NCI-H1417 (cell line): Measurements from ENCODE around the gene PTPRM.

Source experiments
- DNase-seq, 3 experiments: peaks; one replicate each; lab custom pipeline; 2025; lab: John Stamatoyannopoulos, UW

Gene PTPRM

DNA sequence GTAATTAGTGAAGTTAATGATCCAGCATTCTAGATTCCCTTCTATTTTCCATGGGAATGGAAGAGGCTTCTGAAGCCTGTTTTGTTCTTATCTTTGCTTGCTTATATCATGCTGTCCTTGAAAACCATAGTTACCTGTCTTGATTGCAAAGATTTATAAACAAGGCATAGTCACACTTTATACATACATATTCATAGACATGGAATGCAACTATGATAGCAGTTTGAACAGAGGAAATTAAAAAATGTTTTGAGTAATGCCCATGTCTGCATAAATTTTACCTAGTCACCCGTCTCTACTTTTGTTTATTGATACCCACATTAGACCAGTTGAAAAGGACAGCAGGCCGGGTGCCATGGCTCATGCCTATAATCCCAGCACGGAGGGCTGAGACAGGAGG, 289.0 kb downstream of the PTPRM start:
- DNase-seq: no peak

DNA sequence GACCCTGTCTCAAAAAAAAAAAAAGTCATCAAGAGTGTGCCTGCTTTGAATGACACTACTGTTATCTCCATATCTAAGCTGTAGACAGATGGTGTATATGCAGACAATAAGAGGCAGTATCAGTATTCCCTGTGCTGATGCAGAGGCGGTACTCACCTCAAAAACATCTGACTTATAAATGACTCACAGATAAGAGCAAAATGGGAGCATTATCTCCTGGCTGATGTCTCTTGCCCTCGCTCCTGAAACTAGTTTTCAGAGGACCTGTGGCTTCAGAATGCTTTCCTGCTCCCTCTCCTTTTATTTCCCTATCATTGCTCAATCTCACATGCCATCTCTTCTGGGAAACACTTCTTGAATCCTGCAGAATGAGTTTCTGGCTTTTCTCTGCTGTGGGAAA, 289.6 kb downstream of the PTPRM start:
- DNase-seq: no peak

DNA sequence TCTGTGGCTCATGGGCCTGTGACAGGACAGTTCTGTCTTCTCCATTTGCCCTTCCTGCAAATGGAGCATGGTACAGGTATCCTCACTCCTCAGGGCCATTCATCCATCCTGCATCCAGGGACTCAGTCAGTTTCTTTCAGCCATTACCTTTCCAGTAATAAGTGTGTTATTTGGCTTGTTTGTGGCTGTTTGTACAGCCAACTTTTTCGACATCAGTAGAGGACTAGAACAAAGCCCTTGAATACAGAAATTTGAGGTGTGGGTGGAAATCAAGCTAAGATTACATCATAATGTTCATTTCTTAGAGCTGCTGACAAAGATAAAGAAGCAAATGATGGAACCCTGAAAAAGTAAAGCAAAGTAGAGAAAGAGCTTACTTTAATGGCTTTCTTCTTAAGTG, 290.4 kb downstream of the PTPRM start:
- no peak for DNase-seq

DNA sequence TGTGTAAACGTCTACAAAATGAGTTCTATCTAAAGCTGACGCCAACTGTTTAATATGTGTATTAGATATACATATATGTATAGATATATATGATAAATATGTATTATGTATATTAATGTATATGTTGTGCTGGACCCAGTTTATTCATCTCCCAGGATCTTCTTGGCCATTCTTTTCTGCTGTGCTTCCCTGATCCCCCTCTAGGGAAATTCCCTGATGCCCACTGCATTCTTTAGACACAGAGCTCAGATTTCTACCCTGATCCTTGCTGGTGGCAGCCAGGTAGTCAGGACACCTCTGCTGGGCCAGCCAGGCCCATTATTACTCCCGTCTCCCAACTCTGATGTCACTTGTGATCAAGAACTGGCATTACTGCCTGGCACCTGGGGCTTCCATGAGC, 292.0 kb downstream of the PTPRM start:
- no peak for DNase-seq

DNA sequence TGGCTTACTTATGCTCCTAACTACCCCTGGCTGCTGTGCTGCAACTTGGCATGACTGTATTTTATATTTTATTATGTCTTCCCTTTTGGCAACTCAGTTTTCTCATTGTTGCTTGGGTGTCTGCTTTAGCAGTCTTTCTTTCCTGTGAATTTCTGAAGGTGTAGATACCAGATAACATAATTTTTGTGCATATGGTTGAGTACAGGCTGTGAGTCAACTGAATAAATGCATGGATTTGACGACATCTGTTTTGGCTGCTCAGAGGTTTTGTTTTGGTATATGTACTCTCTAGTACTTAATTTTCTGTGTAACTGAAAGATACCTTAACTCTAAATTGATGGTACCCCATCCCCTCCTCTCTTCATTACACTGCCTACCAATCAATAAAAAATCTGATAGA, 303.1 kb downstream of the PTPRM start:
- DNase-seq: no peak

DNA sequence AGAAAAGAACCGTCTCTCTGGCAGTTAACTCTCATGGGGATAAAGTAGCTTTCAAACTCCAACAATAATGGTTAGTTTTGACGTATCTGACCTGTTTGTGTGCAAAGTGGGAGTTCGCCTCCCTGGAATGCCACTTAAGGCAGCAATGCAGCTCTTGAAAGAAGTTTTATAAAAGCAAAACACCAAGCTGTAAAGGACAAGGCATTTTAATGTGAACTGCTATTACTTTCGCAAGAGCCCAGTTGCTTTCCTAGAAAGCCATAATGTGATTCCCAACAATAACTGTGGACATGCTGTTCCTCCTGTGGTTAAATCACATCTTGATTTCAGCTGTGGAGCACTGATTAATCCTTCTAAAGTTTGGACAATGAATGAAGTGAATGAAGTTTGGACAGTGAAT, 303.7 kb downstream of the PTPRM start:
- peak in 1 of 3 experiments; percentile 29 for DNase-seq

DNA sequence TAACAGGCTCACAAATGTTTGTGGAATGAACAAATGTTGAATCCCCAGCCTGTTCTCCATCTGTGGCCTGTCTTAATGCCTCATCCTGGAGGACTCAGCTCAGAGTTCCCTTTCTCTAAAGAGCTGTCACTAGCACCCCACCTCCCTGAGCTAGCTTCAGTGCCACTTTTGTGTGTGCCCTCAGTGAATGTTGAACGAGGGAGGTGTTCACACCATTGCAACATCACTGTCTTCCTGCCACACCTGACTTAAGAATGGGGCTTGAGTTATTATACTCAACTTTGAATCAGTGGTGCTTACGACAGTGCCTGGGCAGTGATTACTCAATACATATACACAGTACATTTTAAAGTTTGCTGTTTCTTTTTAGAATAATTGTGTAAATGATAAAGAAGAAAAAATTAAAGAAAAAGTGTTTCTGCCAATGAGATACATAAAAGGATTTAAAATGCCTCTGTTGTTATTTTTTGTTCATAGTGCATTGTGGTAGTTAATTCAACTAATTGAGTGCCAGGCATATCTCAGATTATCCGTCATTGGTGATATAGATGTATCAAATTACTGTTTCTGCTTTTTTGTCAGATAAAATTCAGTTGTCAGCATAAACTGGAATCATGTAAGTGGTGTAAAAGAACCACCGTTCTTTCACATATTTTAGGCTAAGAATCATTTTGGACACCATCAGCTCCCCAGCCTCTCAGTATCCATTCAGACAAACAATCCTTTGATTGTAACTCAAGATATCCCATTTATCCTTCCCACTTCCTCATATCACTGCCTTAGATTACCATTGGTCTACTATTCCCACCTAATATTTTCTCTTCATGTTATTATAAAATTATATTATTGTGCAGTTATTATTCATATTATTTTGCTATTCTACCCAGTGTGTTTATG, 304.7 kb downstream of the PTPRM start:
- DNase-seq: no peak

DNA sequence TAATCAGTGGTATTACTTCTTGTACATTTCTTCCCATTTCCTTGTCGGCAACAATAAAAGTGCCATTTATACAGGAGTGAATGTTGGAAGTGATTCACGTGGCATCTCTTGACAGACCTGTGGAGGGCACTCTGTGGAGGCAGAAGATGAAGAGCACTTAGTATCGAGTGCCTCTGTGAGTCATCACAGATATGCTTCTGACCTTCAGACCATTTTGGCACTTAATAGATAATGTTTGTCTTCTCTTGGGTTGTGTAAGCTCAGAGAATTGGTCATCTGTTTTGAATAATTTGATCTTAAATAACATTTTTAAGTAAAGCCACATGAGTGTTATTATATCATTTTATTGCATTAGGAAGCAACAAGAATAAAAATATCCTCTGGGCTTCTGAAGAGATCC, 305.5 kb downstream of the PTPRM start:
- DNase-seq: peak in 2 of 3 experiments; percentile 54 to 76

DNA sequence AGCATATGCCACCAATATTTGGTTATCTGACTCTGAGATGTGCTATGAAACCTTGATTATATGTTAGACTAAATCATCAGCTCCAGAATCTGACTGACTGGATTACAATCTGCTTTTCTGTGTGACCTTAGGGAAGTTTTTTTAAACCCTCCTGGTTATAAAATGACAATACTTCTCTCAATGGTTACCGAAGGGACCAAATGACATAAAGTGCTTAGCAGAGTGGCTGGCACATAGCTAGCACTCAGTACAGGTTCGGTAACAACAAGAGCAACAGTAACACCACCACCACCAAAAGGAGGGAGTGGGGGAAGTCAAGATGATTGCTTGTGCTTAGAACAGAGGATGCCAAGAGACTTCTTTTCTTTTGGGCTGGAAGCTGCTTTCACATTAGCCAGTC, 306.2 kb downstream of the PTPRM start:
- DNase-seq: no peak

DNA sequence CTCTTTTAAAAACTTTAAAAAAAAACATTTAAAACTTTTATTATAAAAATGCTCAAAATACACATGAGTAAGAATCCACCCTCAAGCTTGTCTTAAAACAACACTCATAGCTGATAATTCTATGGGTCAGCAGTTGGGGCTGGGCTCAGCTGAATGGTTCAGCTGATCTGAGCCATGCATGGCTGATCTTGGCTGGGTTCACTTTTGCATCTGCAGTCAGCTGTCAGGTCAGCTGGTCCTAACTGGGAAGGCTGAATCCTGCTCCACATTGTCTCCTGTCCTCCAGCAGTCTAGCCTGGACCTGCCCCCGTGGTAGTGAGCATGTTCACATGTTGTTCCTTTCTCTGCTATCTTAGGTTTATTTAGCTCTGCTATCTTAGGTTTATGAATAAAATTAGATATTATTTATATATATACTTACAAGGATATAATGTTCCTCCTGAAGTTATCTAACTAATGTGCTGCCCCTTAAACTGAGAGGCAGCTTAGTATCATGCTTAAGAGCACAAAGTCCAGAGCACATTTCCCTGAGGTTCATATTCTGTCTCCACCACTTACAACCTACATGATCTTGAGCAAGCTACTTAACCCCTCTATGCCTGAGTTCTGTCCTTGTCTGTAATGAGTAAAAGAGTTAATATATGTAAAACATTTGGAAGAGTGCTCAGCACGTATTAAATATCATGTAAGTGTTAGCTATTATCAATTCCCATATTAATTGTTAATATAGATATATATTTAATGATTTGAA, 309.4 kb downstream of the PTPRM start:
- no peak for DNase-seq

DNA sequence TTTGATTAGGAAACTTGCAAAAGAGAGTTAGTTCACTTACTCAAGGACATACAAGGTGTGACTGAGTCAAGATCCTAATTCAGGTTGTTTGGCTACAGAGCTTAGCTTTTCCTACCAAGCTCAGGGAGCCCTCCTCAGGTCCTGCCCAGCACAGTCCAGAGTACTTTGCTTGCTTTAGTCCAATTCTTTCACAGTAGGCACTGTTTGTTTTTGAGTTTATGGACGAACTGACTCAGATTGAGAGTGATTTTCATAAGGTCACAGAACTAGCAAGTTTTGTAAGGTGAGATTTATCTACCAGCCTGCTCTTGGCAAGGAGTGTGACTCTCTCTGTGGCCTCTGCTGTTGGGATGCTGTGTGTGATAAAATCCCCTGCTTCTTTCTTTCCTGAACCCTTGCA, 310.5 kb downstream of the PTPRM start:
- DNase-seq: no peak

DNA sequence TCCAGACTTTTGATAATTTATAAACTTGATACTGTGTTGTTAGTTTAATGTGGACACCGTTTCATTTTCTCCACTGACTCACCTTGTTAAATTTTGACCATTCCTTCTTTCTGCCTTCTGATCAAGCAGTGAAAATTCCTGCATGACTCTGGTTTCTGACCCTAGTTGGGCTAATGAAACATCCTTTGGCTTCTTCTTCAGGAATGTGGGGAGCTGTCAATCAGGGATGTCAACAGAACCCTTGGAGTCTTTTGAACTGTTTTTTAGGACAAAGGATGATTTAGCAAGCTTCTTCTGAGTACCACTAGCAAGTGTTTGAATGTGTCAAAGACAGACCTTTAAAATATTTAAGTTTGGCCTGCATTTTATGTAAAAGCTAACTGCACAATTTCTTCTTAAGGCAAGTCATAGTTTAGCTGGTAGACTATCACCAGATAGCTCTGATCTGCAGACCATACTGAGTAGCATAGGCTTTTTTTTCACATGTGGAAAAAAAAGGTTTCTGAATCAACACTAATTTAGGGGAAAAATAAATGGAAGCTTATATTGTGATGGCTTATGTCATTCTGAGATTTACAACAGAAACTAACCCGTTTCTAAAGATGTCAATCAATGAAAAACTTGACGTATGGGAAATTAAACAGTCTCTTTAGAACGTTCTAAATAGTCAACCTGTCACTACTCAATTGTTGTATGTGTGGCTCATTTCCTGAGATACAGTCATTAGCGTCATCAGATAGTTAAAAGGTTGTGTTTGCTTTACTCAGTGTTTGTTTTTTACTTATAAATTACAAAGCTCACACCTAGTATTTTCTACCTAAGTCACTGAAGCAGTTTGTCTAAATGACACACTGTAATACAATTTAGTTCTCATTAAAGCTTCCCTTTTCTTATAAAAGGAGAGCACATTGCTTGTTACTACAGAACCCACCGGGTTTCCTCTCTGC, 311.4 kb downstream of the PTPRM start:
- DNase-seq: peak in 2 of 3 experiments; percentile 44 to 91

DNA sequence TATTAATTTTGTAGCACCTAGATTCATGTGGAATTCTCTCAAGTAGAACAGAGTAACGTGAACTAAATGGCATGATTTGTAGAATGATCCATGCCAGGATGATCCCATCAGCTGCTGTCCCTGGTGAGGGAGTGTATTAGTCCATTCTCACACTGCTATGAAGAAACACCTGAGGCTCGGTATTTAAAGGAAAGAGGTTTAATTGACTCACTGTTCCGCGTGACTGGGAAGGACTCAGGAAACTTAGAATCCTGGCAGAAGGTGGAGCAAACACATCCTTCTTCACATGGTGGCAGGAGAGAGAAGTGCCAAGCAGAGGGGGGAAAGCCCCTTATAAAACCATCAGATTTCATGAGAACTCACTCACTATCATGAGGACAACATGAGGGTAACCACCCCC, 312.6 kb downstream of the PTPRM start:
- peak in 2 of 3 experiments; percentile 12 to 20 for DNase-seq

DNA sequence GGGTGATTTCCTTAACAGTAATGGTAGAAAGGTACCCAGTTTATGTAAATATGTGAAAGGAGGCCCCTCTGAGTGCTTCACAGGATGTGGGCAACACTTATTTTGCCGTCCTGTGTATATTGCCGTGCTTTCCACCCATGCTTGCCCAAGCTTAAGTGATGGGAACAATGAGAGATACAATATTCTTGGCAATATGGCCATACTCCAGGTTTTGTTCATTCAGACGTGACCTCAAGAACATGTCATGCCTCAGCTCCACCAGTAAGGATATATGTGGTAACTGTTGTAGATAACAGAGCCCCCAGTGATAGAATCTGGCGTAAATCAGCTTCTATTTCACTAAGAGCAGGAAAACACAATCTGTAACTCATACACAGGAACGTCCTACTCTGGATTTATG, 318.7 kb downstream of the PTPRM start:
- no peak for DNase-seq

DNA sequence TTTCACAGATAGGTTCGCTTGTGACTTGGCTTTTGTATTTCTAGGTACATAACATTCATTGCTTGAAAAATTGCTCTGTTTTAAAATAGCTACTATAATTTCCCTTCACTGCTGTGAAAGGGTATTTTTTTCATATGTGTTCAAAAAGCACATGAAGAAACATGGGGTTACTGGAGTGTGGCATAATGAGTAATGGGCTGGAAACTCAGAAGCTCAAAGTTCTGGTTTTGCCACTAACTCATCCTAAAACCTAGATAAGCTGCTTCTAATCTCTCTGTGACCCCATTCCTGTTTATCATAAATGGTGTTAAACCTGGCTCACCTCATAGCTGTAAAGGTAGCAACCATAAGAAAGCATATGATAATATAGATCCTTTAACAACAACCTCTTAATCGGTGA, 319.3 kb downstream of the PTPRM start:
- no peak for DNase-seq

DNA sequence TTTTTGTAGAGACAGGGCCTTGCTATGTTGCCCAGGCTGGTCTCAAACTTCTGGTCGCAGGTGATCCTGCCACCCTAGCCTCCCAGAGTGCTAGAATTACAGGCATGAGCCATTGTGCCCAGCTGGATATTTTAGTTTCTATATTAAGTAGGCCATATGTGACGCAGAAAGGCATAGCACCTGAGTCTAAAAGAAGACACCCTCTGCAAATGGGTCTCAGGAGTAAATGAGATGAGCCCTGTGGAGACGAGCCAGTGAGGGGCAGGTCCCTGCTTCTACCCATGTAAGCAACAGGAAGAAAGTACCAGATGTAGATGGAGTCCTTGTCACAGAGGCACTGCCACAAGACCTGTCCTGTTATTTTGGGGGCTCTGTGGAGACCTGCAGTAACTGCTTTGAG, 322.4 kb downstream of the PTPRM start:
- no peak for DNase-seq

DNA sequence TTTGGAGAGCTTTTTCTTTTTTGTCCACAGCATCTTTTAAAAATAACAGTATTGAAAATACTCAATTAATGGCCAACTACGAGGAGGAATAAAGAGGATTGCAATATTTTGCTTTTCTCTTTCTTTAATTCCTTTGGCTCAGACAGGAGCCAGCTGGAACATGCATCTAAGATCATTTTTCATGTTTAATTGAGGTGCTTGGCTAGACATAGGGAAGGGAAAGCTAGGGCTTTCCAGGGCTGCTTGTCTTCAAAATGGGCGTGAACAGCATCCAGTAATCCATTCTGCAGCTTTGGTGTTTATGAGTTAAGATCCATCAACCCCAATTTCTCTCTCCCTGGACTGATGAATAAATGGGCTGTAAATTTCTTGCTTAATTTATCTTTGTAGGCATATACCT, 323.0 kb downstream of the PTPRM start:
- peak in 1 of 3 experiments; percentile 16 for DNase-seq

DNA sequence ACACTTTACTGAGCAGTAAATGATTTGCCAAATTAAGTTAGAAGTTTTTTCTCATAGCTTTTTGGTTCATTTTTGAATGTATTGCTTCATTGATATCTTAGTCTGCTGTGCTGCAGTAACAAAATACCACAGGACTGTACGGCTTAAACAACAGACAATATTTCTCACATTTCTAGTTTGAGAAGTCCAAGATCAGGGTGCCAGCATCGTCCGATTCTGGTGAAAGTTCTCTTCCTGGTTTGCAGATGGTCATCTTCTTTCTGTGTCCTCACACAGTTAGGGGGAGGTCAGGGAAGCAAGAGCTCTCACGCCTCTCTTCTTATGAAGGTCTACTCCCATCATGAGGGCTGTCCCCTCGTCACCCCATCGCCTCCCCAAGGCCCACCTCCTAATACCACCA, 325.4 kb downstream of the PTPRM start:
- DNase-seq: no peak

DNA sequence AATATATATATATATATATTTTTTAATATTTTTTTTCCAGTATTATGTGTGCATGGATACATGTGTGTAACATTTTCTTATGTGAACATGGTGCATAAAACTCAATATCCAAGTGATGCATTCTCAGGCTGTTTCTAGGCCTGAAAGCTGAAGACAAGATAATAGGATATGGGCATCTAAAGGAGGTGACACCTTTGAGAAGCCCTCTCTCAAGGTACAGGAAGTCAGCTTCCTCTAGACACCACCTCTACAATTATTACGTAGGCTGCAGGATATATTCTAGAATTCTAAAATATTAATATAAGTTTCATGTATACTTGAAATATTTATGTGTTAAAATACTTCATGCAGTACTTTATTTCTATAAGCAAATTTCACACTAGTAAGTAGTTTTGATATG, 327.5 kb downstream of the PTPRM start:
- DNase-seq: no peak

DNA sequence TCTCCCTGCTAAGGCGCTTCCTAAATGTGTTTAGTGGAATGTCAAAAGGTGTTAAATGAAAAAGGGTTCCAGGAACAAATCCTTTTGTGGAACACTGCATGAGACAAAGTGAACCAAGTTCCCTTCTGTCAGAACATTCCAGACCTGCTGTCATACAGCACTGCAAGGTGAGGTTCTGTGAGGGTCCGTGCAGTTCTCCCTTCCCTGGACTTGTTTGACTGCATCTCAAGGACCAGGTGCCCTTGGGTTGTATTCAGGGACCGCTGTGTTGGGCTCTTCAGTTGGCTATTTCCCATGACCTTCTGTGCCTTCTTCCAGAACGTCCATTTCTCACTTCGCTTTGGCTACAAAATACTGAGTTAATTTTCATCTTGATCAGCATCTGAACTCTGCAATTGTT, 328.2 kb downstream of the PTPRM start:
- no peak for DNase-seq

DNA sequence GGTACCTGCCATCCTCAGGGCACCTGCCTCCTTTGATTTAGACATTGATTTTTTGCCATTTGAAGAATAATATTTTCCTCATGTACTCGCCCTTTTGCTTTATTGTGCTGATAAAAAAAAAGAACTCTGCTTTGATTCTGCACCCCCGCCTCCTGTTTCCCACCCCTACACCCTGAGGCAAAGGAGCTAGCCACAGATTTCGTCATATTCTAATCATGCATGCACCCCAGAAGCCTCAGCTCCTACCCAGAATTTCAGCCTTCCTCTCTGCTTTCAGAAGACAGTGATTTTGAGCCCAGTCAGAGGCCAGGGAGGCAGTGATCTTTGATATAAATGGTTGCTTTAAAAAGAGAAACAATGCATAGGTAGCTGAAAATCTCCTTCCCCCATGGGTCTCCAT, 329.0 kb downstream of the PTPRM start:
- DNase-seq: no peak

DNA sequence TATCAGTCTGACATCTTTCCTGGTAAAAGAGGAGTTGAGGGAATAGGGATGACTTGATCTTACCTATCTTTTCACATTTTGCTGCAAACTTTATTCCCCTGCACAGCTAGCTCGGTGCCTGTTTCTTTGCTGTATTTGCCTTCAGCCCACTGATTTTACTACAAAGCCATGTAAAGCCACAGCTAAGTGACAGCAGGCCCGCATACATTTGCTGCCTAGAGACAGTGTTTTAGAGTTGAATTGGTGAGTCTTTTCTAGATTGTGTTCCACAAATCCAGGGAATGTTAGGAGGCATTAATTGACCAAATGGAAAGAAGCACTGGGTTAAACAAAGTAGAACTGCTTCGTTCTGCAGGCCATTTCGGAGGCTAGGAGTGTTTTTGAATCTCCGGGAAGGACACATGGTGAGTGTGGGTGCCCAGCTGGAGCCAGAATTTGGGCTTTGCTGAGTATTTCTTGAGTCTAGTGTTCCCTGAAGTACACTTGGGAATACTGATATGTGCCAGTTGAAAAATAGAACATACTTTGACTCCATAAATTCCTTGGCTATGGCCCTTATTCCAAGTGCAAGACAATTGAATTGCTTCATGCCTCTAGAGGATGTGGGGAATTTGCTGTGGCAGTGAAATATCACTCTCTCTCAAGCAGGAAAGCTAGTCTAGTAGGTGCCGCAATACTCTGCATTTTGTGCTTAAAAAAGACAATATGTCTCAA, 329.8 kb downstream of the PTPRM start:
- DNase-seq: no peak
